Keratinocyte (primary cell): Measurements from ENCODE around the gene COMMD9.

Source experiments
- EZH2 ChIP-seq: IDR thresholded peaks from one replicate; pipeline ENCODE4 v1.6.1; 2012; ENCODE audit warnings: inconsistent platforms, mild to moderate bottlenecking, low read length, moderate library complexity
- TF ChIP-seq, protein P1 (sequence below), 3 experiments: IDR thresholded peaks in 1 of 3; conservative IDR thresholded peaks in 1 of 3; optimal IDR thresholded peaks in 1 of 3; 2 replicates in 2 of 3; 3 replicates in 1 of 3; pipeline versions ENCODE3 to v1.5.1; 2011; ENCODE audit warnings: low read length in 3 of 3, mild to moderate bottlenecking in 3 of 3, moderate library complexity in 2 of 3, control low read depth in 1 of 3, inconsistent platforms in 1 of 3; ENCODE audit not compliant: insufficient read depth in 2 of 3; ENCODE audit errors: extremely low read depth in 1 of 3

DNA sequence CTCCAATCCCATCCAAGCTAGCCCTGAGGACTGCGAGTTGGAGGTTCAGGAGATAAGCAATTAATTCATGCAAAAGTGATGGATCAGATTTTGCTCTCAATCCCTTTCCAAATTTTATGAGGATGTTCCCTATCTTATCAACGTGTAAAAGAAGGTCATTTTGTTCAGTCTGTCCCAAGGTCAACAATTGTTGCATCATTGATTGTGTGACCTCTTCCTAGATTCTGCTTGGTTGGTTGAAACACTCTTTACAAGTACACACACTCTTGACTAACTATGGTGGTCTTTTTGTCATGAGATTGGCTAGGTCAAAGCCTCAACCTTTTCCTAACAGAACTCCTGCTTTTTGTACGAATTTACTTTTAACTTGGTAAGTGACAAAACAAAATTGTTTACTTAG lies 41.7 kb downstream of the COMMD9 start:
- TF ChIP-seq, protein P1, sequence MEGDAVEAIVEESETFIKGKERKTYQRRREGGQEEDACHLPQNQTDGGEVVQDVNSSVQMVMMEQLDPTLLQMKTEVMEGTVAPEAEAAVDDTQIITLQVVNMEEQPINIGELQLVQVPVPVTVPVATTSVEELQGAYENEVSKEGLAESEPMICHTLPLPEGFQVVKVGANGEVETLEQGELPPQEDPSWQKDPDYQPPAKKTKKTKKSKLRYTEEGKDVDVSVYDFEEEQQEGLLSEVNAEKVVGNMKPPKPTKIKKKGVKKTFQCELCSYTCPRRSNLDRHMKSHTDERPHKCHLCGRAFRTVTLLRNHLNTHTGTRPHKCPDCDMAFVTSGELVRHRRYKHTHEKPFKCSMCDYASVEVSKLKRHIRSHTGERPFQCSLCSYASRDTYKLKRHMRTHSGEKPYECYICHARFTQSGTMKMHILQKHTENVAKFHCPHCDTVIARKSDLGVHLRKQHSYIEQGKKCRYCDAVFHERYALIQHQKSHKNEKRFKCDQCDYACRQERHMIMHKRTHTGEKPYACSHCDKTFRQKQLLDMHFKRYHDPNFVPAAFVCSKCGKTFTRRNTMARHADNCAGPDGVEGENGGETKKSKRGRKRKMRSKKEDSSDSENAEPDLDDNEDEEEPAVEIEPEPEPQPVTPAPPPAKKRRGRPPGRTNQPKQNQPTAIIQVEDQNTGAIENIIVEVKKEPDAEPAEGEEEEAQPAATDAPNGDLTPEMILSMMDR (optimal IDR thresholded peaks at IDR 0.05 in 1 of 3, IDR thresholded peaks at IDR 0.05 in 1 of 3, conservative IDR thresholded peaks at IDR 0.05 in 1 of 3; ENCODE audit: extremely low read depth in 1 of 3, insufficient read depth in 2 of 3, low read length in 3 of 3) = no peak
- no peak for TF ChIP-seq EZH2
